Liver (tissue), 9 donors: ENCODE measurements around the gene POFUT1. TPM values are rescaled to one million over a fixed set of nuclear protein-coding genes. Genes with fewer than 3 reads are reported as not detected.

Experiments used
- DNase-seq: peaks from one replicate; pipeline ENCODE4 v3.0.0-alpha.2; 2017; ENCODE audit warnings: low spot score
- H3K27ac ChIP-seq, 2 donors: one replicate each; pipeline ENCODE4 v1.7.0; 2013; ENCODE audit warnings: inconsistent platforms in 2 of 2, low read length in 2 of 2, control low read depth in 1 of 2, low read depth in 1 of 2, mild to moderate bottlenecking in 1 of 2
- H3K27me3 ChIP-seq, 4 donors: one replicate each; pipeline versions ENCODE4 v1.6.1 to v1.7.0; 2013; ENCODE audit warnings: low read length in 3 of 4, inconsistent platforms in 1 of 4, mild to moderate bottlenecking in 1 of 4, moderate library complexity in 1 of 4; ENCODE audit not compliant: control insufficient read depth in 4 of 4, insufficient read depth in 4 of 4
- H3K36me3 ChIP-seq, 4 donors: one replicate each; pipeline versions ENCODE4 v1.6.1 to v1.7.0; 2013; ENCODE audit warnings: low read length in 3 of 4, mild to moderate bottlenecking in 3 of 4, low read depth in 1 of 4, moderate library complexity in 1 of 4; ENCODE audit not compliant: control insufficient read depth in 4 of 4, insufficient read depth in 3 of 4
- H3K4me1 ChIP-seq, 4 donors: one replicate each; pipeline versions ENCODE4 v1.6.1 to v1.7.0; 2013; ENCODE audit warnings: low read length in 3 of 4, mild to moderate bottlenecking in 3 of 4, moderate library complexity in 1 of 4; ENCODE audit not compliant: control insufficient read depth in 4 of 4, insufficient read depth in 4 of 4
- H3K4me3 ChIP-seq, 3 donors: one replicate each; pipeline versions ENCODE4 v1.6.1 to v1.7.0; 2013; ENCODE audit warnings: low read length in 3 of 3, control low read depth in 1 of 3, low read depth in 1 of 3, mild to moderate bottlenecking in 1 of 3
- H3K9ac ChIP-seq, 2 donors: one replicate each; pipeline ENCODE4 v1.7.0; 2013; ENCODE audit warnings: low read length in 2 of 2, mild to moderate bottlenecking in 2 of 2, moderate library complexity in 2 of 2, control low read depth in 1 of 2, low read depth in 1 of 2
- H3K9me3 ChIP-seq, 4 donors: one replicate each; pipeline versions ENCODE4 v1.6.1 to v1.7.0; 2013; ENCODE audit warnings: low read length in 3 of 4; ENCODE audit not compliant: control insufficient read depth in 4 of 4
- ATF3 ChIP-seq: IDR thresholded peaks from 2 replicates; pipeline ENCODE4 v1.6.1; 2016; ENCODE audit warnings: antibody characterized with exemption
- CTCF ChIP-seq: fragments of 150-350 bp; IDR thresholded peaks from 2 replicates; pipeline ENCODE4 v1.5.1; 2017; ENCODE audit warnings: improper control_type of control experiment, low read depth, low read length; ENCODE audit not compliant: missing input control
- EGR1 ChIP-seq, 2 donors: IDR thresholded peaks; 2 replicates each; pipeline ENCODE4 v1.6.1; 2016 to 2018; ENCODE audit warnings: antibody characterized with exemption in 2 of 2, low read depth in 2 of 2
- FOXA1 ChIP-seq: IDR thresholded peaks from 2 replicates; pipeline ENCODE4 v1.6.1; 2016; ENCODE audit warnings: antibody characterized with exemption
- FOXA2 ChIP-seq: IDR thresholded peaks from 2 replicates; pipeline ENCODE4 v1.6.1; 2016; ENCODE audit warnings: antibody characterized with exemption
- GABPA ChIP-seq, 2 donors: IDR thresholded peaks in 1 of 2; conservative IDR thresholded peaks in 1 of 2; 2 replicates each; pipeline ENCODE4 v1.6.1; 2016; ENCODE audit warnings: antibody characterized with exemption in 2 of 2, mild to moderate bottlenecking in 1 of 2, moderate library complexity in 1 of 2
- HNF4A ChIP-seq, 2 donors: conservative IDR thresholded peaks; 2 replicates each; pipeline ENCODE4 v1.6.1; 2016; ENCODE audit warnings: antibody characterized with exemption in 2 of 2, mild to moderate bottlenecking in 2 of 2
- HNF4G ChIP-seq: IDR thresholded peaks from 2 replicates; pipeline ENCODE4 v1.6.1; 2016; ENCODE audit warnings: antibody characterized with exemption
- JUND ChIP-seq, 2 donors: IDR thresholded peaks; 2 replicates each; pipeline ENCODE4 v1.6.1; 2016; ENCODE audit warnings: antibody characterized with exemption in 2 of 2
- RAD21 ChIP-seq, 2 donors: IDR thresholded peaks; 2 replicates each; pipeline ENCODE4 v1.6.1; 2016; ENCODE audit warnings: antibody characterized with exemption in 2 of 2, mild to moderate bottlenecking in 2 of 2
- REST ChIP-seq: IDR thresholded peaks from 2 replicates; pipeline ENCODE4 v1.6.1; 2016; ENCODE audit warnings: antibody characterized with exemption, mild to moderate bottlenecking
- TAF1 ChIP-seq: conservative IDR thresholded peaks from 2 replicates; pipeline ENCODE4 v1.6.1; 2016; ENCODE audit warnings: antibody characterized with exemption, mild to moderate bottlenecking
- YY1 ChIP-seq: IDR thresholded peaks from 2 replicates; pipeline ENCODE4 v1.6.1; 2016; ENCODE audit warnings: antibody characterized with exemption, mild to moderate bottlenecking
- ZBTB33 ChIP-seq: IDR thresholded peaks from 2 replicates; pipeline ENCODE4 v1.6.1; 2016; ENCODE audit warnings: antibody characterized with exemption
- WGBS: extraction: QIAGEN DNeasy Blood & Tissue Kit; methylation state at CpG from one replicate; pipeline ENCODE4 v1.1.7; 2013; 5-methylcytosine and 5-hydroxymethylcytosine counted together
- polyA plus RNA-seq, 2 donors: library from polyadenylated mRNA; stranded (reverse) in 1 of 2; unstranded in 1 of 2; fragments of 200-250 nt in 1 of 2; fragments of >200 nt in 1 of 2; fragmentation: Nextera tagmentation in 1 of 2; extraction: Ambion mirVana in 1 of 2; gene quantifications; one replicate each; pipeline versions ENCODE4 v1.2.1 to v1.2.3, GENCODE V29; 2013 to 2015
- total RNA-seq, 2 donors: library from RNA; depleted of rRNA; stranded (reverse); fragments of >200 nt; gene quantifications; one replicate each; pipeline ENCODE4 v1.2.3, GENCODE V29; 2014
- donor health status: healthy.
- donor health status: healthy.
- donor health status: healthy.
- donor health status: healthy.
- donor health status: healthy.

The POFUT1 gene
- total and polyA plus RNA-seq, 4 donors = 14.6 to 43.3 (median 24.8) TPM

- Histone ChIP-seq H3K27ac (no peak overlapping the region), H3K27me3 (no peaks in the 10 kb centered on the region), H3K4me3 (no peak overlapping the region), H3K4me1 (peaks cover 13 to 48% (median 36%) of the 10 kb centered on the region in 4 donors), H3K9me3 (no peaks in the 10 kb centered on the region), H3K36me3 (peaks cover 4 to 41% (median 35%) of the 10 kb centered on the region in 4 donors), H3K9ac (no peak overlapping the region)
- no peak for DNase-seq
- WGBS = 97% methylated on average over 13 of the region's 13 CpGs
- TF ChIP-seq ATF3 (no peak), HNF4A (conservative IDR thresholded peaks at IDR 0.05) (no peak), FOXA1 (no peak), FOXA2 (no peak), GABPA (IDR thresholded peaks at IDR 0.05 in 1 of 2, conservative IDR thresholded peaks at IDR 0.05 in 1 of 2) (no peak), EGR1 (IDR thresholded peaks at IDR 0.05; ENCODE audit: low read depth in 2 of 2) (no peak), JUND (IDR thresholded peaks at IDR 0.05) (no peak), CTCF (no peak), HNF4G (no peak), REST (no peak), YY1 (no peak), ZBTB33 (no peak), RAD21 (IDR thresholded peaks at IDR 0.05) (no peak)
Measured at GRCh38 chr20:32230707-32231106, 23.0 kb downstream of the POFUT1 start.

- Histone ChIP-seq H3K9me3 (no peaks in the 10 kb centered on the region), H3K27me3 (no peaks in the 10 kb centered on the region), H3K36me3 (peaks cover 4 to 41% (median 37%) of the 10 kb centered on the region in 4 donors), H3K27ac (no peak overlapping the region), H3K4me1 (peaks cover 16 to 53% (median 40%) of the 10 kb centered on the region in 4 donors), H3K9ac (no peak overlapping the region), H3K4me3 (no peak overlapping the region)
- no peak for DNase-seq
- TF ChIP-seq JUND (IDR thresholded peaks at IDR 0.05) (no peak), TAF1 (no peak)
- WGBS = 97% methylated on average over 4 of the region's 4 CpGs
Measured at GRCh38 chr20:32231245-32231644, 23.6 kb downstream of the POFUT1 start.
